ENCODE data around the gene ANKS4B. TPM values are rescaled to one million over a fixed set of nuclear protein-coding genes. Genes with fewer than 3 reads are reported as not detected.
"Not testable (repeated sequence)": the region's sequence is repeated elsewhere in the genome, so short reads cannot be mapped to it uniquely, and the experiment has no call there.

ANKS4B gene
- total RNA-seq, 1 donor from 2014 or later: not detected

DNA sequence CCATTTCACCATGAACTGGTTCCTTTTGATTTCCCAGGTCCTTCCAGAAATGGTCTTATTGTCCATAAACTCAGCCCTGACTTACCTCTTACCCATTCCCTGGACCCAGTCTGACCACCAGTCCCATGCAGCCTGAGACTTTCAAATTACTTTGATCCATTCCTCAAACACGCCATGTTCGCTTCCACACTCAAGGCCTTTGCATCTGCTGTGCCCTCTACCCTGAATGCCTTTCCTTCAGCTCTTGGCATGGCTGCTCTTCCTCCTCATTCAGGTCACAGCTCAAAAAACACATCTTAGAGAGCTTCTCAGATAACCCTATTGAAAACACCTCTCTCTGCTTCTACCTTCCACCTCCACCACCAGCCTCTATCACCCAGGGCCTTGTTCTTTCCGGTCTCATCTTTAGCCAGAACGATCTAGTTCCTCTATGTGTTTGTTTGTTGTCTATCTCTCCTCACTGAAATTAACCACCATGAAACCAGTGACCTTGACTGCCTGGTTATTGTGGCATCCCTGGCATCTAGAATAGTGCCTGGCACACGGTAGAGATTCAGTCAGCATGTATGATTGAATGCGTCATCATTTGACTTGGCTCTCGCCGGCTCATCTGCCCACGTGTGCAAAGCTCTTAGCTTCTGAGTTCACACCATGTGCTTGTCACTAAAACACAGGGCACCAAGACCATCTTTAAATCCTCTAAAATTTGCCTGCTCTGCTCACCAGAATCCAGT lies 31.8 kb downstream of the ANKS4B start:
- DNase-seq (ENCODE audit: low spot score): no peak
- TF ChIP-seq, protein P1, sequence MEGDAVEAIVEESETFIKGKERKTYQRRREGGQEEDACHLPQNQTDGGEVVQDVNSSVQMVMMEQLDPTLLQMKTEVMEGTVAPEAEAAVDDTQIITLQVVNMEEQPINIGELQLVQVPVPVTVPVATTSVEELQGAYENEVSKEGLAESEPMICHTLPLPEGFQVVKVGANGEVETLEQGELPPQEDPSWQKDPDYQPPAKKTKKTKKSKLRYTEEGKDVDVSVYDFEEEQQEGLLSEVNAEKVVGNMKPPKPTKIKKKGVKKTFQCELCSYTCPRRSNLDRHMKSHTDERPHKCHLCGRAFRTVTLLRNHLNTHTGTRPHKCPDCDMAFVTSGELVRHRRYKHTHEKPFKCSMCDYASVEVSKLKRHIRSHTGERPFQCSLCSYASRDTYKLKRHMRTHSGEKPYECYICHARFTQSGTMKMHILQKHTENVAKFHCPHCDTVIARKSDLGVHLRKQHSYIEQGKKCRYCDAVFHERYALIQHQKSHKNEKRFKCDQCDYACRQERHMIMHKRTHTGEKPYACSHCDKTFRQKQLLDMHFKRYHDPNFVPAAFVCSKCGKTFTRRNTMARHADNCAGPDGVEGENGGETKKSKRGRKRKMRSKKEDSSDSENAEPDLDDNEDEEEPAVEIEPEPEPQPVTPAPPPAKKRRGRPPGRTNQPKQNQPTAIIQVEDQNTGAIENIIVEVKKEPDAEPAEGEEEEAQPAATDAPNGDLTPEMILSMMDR (IDR thresholded peaks at IDR 0.05; ENCODE audit: unreplicated experiment): no peak
- no peaks in the 10 kb centered on the region for H3K9me3 Mint-ChIP-seq (ENCODE audit: unreplicated experiment)
- H3K4me1 Mint-ChIP-seq (ENCODE audit: unreplicated experiment): peaks cover 10% of the 10 kb centered on the region
- no peaks in the 10 kb centered on the region for H3K27me3 Mint-ChIP-seq (ENCODE audit: unreplicated experiment)
- no peaks in the 10 kb centered on the region for H3K36me3 Mint-ChIP-seq (ENCODE audit: low read depth, unreplicated experiment)
- H3K4me3 Mint-ChIP-seq (ENCODE audit: unreplicated experiment): no peak overlapping the region
- no peak overlapping the region for H3K27ac Mint-ChIP-seq (ENCODE audit: unreplicated experiment)

DNA sequence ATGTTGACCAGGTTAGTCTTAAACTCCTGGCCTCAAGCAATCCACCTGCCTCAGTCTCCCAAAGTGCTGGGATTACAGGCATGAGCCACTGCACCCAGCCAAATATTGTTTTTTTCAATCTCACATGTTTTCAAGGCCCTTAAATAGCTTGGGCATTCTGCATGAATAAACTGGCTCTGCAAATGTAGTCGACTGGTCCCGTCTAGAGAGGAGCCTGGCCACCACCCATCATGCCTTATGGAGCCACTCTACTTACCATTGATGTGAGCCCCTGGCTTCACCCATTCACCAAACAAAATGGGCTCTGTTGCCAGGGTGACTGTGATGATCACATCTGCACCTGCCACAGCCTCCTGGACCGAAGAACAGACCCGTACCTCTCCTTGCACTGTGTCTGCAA lies 33.8 kb downstream of the ANKS4B start:
- DNase-seq (ENCODE audit: low spot score): no peak
- Mint-ChIP-seq H3K27ac (ENCODE audit: unreplicated experiment) (no peak overlapping the region), H3K27me3 (ENCODE audit: unreplicated experiment) (no peaks in the 10 kb centered on the region), H3K36me3 (ENCODE audit: low read depth, unreplicated experiment) (no peaks in the 10 kb centered on the region), H3K4me1 (ENCODE audit: unreplicated experiment) (peaks cover 10% of the 10 kb centered on the region), H3K9me3 (ENCODE audit: unreplicated experiment) (no peaks in the 10 kb centered on the region), H3K4me3 (ENCODE audit: unreplicated experiment) (no peak overlapping the region)
- TF ChIP-seq, protein P1 (IDR thresholded peaks at IDR 0.05; ENCODE audit: unreplicated experiment): no peak

DNA sequence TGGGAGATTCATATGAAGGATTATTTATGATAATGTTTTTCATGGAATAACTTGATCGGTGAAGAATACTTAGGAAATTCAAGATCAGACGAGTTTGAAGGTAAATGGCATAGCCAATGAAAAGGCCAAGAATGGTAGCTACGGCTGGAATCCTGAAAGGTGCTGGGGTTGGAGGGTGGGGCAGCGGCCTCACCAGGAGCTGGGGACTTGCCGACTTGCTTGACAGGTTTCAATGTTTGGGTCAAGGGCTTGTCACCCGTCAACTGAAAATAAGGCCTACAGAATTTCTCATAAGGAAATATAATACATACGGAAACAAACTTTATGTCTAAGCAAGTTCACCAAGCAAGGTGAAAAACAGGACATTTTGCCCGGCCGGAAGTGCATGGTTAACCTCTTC lies 34.7 kb downstream of the ANKS4B start:
- Mint-ChIP-seq H3K36me3 (ENCODE audit: low read depth, unreplicated experiment) (no peaks in the 10 kb centered on the region), H3K9me3 (ENCODE audit: unreplicated experiment) (no peaks in the 10 kb centered on the region), H3K27me3 (ENCODE audit: unreplicated experiment) (no peaks in the 10 kb centered on the region), H3K4me3 (ENCODE audit: unreplicated experiment) (no peak overlapping the region), H3K4me1 (ENCODE audit: unreplicated experiment) (peaks cover 10% of the 10 kb centered on the region), H3K27ac (ENCODE audit: unreplicated experiment) (no peak overlapping the region)
- TF ChIP-seq, protein P1 (IDR thresholded peaks at IDR 0.05; ENCODE audit: unreplicated experiment): no peak
- no peak for DNase-seq (ENCODE audit: low spot score)

DNA sequence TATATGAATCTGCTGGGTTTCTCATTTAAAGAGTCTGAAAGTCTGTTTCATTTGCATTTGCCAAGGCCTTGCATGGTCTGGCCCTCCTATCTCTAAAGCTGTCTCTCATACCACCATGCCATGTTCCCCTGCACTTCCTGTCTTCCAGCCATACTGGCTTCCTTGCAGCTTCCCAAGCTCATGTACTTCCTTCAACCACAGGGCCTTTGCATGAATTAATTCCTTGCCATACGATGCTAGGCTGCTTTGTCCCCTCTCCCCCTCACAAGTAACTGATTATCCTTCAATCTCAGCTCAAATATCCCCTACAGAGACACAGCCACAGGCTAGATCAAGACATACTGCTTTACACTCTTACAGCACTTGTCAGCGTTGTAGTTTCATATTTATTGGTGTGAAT lies 38.8 kb downstream of the ANKS4B start:
- Mint-ChIP-seq H3K27me3 (ENCODE audit: unreplicated experiment) (peaks cover 5% of the 10 kb centered on the region), H3K36me3 (ENCODE audit: low read depth, unreplicated experiment) (no peaks in the 10 kb centered on the region), H3K27ac (ENCODE audit: unreplicated experiment) (no peak overlapping the region), H3K4me3 (ENCODE audit: unreplicated experiment) (no peak overlapping the region), H3K9me3 (ENCODE audit: unreplicated experiment) (no peaks in the 10 kb centered on the region), H3K4me1 (ENCODE audit: unreplicated experiment) (no peaks in the 10 kb centered on the region)
- TF ChIP-seq, protein P1 (IDR thresholded peaks at IDR 0.05; ENCODE audit: unreplicated experiment): no peak
- no peak for DNase-seq (ENCODE audit: low spot score)

DNA sequence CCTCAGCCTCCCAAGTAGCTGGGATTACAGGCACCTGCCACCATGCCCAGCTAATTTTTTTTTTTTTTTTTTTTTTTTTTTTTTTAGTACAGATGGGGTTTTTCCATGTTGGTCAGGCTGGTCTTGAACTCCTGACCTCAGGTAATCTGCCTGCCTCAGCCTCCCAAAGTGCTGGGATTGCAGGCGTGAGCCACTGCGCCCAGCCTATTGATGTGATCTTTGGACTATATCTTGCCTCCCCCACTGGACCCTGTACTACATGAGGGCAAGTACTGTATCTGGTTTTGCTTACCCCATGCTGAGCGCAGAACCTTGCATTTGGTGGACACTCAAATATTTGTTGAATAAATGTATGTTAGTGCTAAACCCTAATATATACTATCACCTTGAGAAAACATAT lies 39.3 kb downstream of the ANKS4B start:
- not testable (repeated sequence) for H3K27me3 Mint-ChIP-seq (ENCODE audit: unreplicated experiment); H3K9me3 Mint-ChIP-seq (ENCODE audit: unreplicated experiment); H3K4me3 Mint-ChIP-seq (ENCODE audit: unreplicated experiment); H3K36me3 Mint-ChIP-seq (ENCODE audit: low read depth, unreplicated experiment); H3K4me1 Mint-ChIP-seq (ENCODE audit: unreplicated experiment); H3K27ac Mint-ChIP-seq (ENCODE audit: unreplicated experiment); DNase-seq (ENCODE audit: low spot score)

Measured in endothelial cell (in vitro differentiated cells).